AG04450 (cell line): ENCODE data around the gene URM1. TPM values are rescaled to one million over a fixed set of nuclear protein-coding genes. Genes with fewer than 3 reads are reported as not detected.

ENCODE experiments used
- CTCF ChIA-PET: fragments of 300-600, 350-600 bp; formaldehyde crosslinking; extraction: SDS; loops from one replicate; lab custom pipeline; 2022; ENCODE audit warnings: antibody characterized with exemption, inconsistent platforms; lab: Charles Lee
- POLR2A ChIA-PET: fragments of 350-600 bp; formaldehyde crosslinking; extraction: SDS; loops from one replicate; lab custom pipeline; 2021; ENCODE audit warnings: antibody characterized with exemption, inconsistent platforms; lab: Yijun Ruan, JAX
- DNase-seq: peaks from one replicate; pipeline ENCODE4 v3.0.0-alpha.2; 2011; ENCODE audit warnings: low read depth, low spot score
- H3K27ac ChIP-seq: one replicate; pipeline ENCODE4 v1.5.1; 2012; ENCODE audit warnings: low read depth, low read length, control low read depth
- H3K27me3 ChIP-seq: one replicate; pipeline ENCODE4 v1.6.0; 2012; ENCODE audit warnings: low read length; ENCODE audit not compliant: control insufficient read depth, insufficient read depth
- H3K4me3 ChIP-seq: 2 replicates; pipeline ENCODE4 v1.5.1; 2011; ENCODE audit warnings: mild to moderate bottlenecking, low read depth, low read length, control low read depth
- H3K9me3 ChIP-seq: 2 replicates; pipeline ENCODE4 v1.5.1; 2012; ENCODE audit warnings: low read length; ENCODE audit not compliant: control insufficient read depth, insufficient read depth
- CTCF ChIP-seq: IDR thresholded peaks from 2 replicates; pipeline ENCODE4 v1.5.1; 2011; ENCODE audit warnings: low read depth, low read length, control low read depth, inconsistent platforms
- polyA plus RNA-seq: library from polyadenylated mRNA; depleted of rRNA; stranded (reverse); fragments of >200 nt; gene quantifications from 2 replicates; pipeline ENCODE4 v1.2.3, GENCODE V29; 2011

Gene URM1
- polyA plus RNA-seq, 1 experiment, result 44.7 TPM

DNA sequence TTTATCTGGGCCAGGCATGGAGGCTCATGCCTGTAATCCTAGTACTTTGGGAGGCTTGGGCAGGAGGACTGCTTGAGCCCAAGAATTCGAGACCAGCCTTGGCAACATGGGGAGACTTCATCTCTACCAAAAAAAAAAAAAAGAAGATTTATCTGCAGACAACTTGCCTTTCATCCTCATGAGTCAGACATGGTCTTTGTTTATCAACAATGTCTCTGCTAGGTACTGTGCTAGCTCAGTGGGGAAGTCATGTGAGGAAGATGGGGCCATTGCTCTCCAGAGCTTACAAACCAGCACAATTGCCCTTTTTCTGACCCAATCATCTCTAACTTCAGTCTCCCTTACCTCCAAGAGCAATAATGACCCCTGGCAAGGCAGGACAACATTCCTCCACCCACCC, 1.6 kb downstream of the URM1 start:
- no peak for TF ChIP-seq CTCF
- peak; percentile 21 for DNase-seq
- H3K27ac ChIP-seq, result peak overlapping the region; percentile 22
- POLR2A ChIA-PET, result no interaction called here
- H3K4me3 ChIP-seq, result peak overlapping the region; percentile 100; the same call in 1 of the 2 replicates
- H3K9me3 ChIP-seq, result no peaks in the 10 kb centered on the region
- H3K27me3 ChIP-seq, result no peaks in the 10 kb centered on the region
- CTCF ChIA-PET, result no interaction called here

- H3K9me3 ChIP-seq, result no peaks in the 10 kb centered on the region
- TF ChIP-seq CTCF, result no peak
- H3K4me3 ChIP-seq, result no peak overlapping the region
- CTCF ChIA-PET, result no interaction called here
- no peak for DNase-seq
- H3K27ac ChIP-seq, result no peak overlapping the region
- POLR2A ChIA-PET, result no interaction called here
- H3K27me3 ChIP-seq, result no peaks in the 10 kb centered on the region
Measured at GRCh38 chr9:128374221-128374675, 3.1 kb downstream of the URM1 start.

DNA sequence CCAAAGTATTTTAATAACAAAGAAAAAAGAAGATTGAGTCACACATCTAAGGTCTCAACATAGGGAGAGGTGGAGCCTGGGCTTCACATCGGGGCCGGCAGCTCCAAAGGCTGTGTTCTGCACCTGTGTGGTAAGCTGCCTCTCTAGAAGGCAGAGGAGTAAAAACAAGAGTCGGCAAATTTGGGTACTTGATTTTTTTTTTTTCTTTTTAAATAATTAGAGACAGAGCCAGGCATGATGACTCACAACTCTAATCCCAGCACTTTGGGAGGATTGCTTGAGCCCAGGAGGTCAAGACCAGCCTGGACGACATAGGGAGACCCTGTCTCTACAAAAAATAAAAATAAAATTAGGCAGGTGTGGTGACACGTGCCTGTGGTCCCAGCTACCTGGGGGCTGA, 4.7 kb downstream of the URM1 start:
- no peak for DNase-seq
- Histone ChIP-seq H3K27me3 (no peaks in the 10 kb centered on the region), H3K4me3 (no peak overlapping the region), H3K27ac (peak overlapping the region; percentile 11), H3K9me3 (no peaks in the 10 kb centered on the region)
- CTCF ChIA-PET, result interaction anchor here (1.0 kb wide), 1 partner anchor 45 kb away, joined by 4 read pairs; the partner anchor contains the start of gene CERCAM
- TF ChIP-seq CTCF, result no peak
- POLR2A ChIA-PET, result no interaction called here

GRCh38 chr9:128382261-128382660, 11.1 kb downstream of the URM1 start:
- no peak overlapping the region for H3K27ac ChIP-seq
- no peaks in the 10 kb centered on the region for H3K27me3 ChIP-seq
- DNase-seq, result no peak
- H3K9me3 ChIP-seq, result no peaks in the 10 kb centered on the region
- CTCF ChIA-PET, result no interaction called here
- H3K4me3 ChIP-seq, result no peak overlapping the region
- no peak for TF ChIP-seq CTCF
- POLR2A ChIA-PET, result interaction anchor here (0.6 kb wide), 1 partner anchor 14 kb away, joined by 6 read pairs; no protein-coding TSS in a partner anchor

GRCh38 chr9:128383007-128383753, 12.0 kb downstream of the URM1 start:
- no peak overlapping the region for H3K4me3 ChIP-seq
- H3K27ac ChIP-seq, result no peak overlapping the region
- no peak for TF ChIP-seq CTCF
- no peaks in the 10 kb centered on the region for H3K9me3 ChIP-seq
- ChIA-PET POLR2A (no interaction called here), CTCF (interaction anchor here (1.6 kb wide), 1 partner anchor 56 kb away, joined by 4 read pairs; no protein-coding TSS in a partner anchor)
- DNase-seq, result no peak
- no peaks in the 10 kb centered on the region for H3K27me3 ChIP-seq
